HG02938 (cell line): ENCODE data around the gene RARA.
"Not testable (repeated sequence)": the region's sequence is repeated elsewhere in the genome, so short reads cannot be mapped to it uniquely, and the experiment has no call there.

Source experiments
- ATAC-seq: cut with Tn5 transposase; IDR thresholded peaks from one replicate; pipeline ENCODE4 v1.9.1; 2021; ENCODE audit warnings: mild to moderate bottlenecking, moderate library complexity; ENCODE audit not compliant: unreplicated experiment

The RARA gene

DNA sequence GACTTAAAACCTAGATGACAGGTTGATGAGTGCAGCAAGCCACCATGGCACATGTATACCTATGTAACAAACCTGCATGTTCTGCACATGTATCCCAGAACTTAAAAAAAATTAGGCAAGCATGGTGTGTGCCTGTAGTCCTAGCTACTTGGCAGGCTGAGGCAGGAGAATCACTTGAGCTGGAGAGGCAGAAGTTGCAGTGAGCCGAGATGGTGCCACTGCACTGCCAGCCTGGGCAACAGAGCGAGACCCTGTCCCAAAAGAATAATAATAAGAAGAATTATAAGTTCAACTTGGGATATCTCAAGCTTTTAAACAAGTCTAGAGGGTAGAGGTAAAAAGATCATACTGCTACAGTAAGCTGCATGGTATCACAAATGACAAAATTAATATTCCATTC lies 11.5 kb upstream of the RARA start:
- ATAC-seq, result no peak

DNA sequence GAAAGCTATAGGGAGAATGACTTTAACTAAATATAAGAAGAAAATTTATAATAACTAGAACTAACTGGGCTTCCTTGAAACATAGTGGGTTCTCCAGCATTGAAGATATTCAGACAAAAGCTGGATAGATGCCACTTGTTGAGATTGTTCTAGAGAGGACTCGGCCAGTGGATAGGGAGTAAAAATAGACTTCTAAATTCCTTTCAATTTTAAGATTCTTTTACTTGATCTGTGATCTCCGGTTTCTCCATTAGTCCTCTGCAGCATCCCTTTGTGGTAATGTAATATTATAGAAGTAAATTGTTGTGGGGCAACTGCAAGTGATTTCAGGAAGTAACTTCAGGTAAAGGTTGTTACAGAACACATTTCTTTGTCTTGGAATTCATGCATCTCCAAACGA lies 10.3 kb upstream of the RARA start:
- no peak for ATAC-seq

DNA sequence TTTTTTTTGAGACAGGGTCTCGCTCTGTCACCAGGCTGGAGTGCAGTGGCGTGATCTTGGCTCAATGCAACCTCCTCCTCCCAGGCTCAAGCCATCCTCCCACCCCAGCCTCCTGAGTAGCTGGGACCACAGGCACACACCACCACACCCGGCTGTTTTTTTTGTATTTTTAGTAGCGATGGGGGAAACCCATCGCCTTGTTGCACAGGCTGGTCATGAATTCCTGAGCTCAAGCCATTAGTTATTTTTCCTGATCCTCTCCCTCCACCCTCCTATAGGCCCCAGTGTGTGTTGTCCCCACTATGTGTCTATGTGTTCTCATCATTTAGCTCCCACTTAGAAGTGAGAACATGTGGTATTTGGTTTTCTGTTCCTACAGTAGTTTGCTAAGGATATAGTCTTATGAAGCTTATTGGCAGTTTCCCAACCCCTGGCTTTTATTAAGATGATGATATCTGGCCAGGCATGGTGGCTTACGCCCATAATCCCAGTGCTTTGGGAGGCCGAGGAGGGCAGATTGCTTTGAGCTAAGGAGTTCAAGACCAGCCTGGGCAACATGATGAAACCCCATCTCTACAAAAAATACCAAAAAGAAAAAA lies 9.7 kb upstream of the RARA start:
- not testable (repeated sequence) for ATAC-seq

DNA sequence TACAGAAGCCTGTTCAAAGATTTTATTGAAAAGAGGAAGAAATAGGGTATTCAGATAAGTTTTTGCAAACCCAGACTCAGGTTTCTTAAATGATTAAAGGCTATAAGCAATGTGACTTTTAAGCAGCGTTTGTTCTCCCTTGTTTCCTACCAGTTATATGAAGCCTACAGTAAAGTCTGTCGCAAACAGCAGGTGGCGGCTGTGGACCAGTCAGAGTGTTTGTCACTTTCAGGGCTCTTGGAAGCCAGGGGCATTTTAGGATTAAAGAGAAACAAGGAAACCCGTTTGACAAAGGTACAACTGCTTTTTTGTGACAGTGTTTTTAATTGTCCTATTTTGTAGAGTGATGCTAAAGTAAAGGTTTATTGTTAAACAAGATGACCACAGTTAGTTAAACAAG lies 7.7 kb upstream of the RARA start:
- ATAC-seq, result no peak

DNA sequence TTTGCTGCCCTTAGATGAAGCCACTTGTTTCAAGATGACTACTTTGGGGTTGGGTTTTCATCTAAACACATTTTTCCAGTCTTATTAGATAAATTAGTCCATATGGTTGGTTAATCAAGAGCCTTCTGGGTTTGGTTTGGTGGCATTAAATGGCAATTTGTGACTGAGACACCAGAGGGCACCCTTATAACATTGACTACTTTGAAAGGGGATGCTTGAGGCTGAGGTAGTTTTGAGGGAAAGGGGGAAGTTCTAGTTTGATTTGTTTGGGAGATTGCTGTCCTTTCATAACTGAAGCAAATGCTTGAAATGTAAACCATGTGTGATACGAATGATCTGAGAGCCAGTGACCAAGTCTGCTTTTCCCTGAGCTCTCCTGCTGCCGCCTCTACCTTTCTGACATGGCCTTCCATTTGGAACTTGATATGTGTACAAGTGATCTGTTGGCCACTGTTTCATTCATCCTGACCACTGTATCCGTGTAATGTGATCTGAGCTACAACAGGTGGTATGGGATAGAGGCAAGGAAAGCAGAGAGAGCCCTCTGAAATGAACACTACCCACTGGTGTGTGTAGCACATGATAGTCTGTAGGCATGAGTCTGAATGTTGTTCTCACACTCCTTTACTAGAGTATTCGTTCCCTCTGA lies 5.8 kb upstream of the RARA start:
- ATAC-seq, result no peak

DNA sequence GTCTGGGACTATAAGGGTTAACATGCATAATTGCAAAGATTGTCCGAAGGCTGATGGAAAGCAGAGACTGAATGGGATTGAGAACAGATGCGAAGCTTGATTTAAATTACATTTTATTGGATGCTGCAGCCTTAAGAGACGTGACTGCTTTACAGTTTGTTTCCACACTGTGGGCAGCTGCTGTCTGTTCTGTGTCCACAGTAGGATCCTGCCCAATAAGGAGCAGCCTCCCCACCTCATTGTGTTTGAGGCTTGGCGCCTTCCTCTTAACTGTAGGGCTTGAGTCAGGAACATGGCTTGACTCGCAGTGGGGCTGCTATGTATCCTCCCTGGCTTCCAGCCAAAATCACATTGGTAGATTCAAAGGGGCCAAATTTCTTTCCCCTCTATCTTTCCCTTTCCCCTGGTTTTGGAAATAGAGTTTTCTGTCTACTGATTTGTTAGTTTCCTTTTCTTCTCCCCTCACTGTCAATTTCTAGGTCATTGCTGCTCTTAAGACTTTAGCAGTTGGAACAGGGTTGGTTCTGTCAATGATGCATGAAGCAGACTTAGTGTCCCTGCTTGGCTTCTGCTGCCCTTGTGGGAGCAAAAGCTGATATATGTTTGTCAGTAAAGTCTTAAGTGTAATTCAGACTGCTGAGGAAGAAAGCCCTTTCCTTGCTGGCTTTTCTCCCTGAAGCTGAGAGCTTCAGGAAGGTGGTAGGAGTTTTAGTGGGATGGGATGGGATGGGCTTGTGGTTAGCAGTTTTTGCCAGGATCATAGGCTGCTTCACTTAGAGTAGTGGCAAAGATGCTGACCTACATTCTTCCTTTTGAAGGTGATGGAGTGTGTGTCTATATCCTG lies 5.0 kb upstream of the RARA start:
- ATAC-seq, result no peak

DNA sequence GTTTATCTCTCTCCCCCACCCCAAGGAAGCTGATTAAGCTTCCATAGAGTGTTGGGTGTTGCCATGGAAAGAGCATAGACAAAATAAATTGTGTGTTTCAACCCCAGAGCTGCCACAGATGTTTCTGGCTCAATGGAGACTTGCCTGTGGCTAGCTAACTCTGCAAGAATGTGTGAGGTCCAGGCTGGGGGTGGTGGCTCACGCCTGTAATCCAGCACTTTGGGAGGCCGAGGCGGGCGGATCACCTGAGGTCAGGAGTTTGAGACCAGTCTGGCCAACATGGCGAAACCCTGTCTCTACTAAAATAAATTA lies 4.5 kb upstream of the RARA start:
- ATAC-seq, result not testable (repeated sequence)

DNA sequence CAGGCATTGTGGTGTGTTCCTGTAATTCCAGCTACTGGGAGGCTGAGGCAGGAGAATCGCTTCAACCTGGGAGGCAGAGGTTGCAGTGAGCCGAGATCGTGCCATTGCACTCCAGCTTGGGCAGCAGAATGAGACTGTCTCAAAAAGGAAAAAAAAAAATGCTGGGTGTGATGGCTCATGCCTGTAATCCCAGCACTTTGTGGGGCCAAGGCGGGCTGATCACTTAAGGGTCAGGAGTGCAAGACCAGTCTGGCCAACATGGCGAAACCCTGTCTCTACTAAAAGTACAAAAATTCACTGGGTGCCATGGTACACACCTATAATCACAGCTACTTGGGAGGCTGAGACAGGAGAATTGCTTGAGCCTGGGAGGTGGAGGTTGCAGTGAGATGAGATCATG lies 4.1 kb upstream of the RARA start:
- not testable (repeated sequence) for ATAC-seq

DNA sequence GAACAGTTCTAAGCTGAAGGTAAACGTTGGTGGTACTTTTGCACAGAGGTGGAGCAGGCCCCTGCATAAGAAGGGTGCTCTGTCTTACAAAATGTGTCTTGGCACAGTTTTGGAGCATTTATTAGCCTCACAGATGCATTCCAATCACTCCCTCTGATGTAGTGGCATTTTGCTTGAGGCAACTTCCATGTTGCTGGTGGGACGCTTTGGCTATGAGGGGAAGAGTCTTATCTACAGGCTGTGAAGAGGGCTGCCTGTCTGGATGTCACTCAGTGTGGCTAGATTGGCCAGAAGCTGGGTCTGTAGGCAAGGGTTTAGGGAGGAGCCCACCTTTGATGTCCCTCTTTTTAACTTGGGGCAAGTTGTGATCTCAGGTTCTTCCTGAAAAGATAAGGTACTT lies 2.6 kb upstream of the RARA start:
- no peak for ATAC-seq

DNA sequence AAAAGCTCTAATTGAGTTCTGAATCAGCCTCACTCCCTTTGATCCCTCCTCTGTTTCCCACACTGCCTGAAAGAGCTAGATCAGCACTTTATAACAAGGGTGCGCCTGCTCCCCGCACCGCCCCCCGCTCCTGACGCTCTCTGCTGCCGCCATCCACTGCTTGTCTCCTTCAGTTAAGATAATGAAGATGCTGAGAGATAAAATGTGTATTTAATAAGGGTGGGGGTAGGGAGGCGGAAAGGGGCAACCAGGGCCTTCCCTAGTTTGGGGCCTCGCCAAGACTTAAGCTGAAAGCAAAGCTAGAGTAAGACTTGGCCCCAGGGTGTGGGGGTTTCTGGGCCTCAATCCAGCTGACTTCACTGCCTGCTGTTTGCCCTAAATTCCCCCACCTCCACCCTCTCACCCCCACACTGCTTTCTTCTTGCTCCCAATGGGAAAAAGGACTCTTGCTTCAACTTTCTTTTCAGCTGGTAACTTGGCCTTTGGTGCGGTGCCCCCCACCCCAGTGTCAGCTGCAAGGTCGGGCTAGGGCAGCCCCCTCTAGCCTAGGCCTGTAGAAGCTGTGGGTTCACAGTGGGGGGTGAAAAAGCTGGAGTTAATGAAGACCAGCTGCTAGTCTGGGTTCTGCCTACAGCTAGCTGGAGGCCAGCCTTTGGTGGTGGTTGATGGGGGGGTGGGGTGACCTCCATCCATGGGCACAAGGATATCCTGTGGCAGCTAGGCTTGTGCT lies 1.8 kb upstream of the RARA start:
- no peak for ATAC-seq

DNA sequence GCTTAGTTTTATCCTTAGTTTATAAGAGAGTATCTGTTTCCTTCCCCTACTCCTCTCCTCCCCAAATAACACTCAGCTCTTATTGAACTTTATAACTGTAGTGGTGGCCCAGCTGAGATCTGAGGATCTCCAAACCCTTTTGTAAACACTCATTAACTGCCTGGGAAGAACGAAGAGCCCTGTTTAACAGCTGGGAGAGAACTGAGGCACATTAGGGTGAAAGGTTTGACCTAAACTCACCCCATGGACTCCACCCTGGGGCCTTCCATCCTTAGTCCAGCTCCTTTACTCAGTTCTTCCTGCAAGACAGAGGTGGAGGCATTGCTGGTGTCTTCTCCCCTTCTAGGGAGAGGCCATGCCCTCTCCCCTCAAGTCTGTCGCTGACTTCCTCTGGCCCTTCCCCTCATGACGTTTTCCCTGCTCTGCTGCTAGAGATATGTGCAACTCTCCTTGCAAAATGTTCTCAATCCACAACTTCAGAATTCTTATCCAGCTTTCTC lies 1.2 kb upstream of the RARA start:
- ATAC-seq, result no peak

DNA sequence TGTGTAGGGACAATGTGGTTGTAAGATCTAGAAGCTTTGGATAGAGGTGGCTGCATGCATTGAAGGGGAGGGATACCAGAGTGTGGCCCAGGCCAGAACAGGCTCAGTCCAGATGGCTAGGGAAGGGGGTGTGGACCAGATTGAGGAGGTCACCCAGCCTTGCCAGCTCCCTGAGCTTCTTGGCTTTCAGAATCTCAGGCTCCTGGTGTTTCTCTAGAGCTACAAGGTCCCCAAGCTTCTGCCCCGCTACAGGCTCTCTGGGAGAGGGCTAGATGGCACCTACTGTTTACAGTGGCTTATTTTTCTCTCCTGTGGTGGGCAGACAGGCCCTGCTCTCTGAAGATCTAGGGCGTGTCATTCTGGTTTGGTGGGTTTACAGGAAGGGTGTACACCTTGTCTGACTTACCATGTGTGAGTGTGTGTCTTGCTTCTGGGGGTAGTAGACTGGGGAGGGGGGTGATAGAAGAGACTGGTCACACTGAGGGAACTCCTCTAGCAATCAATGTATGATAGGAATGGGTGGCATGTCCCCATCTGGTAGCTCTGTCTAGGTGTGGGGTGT lies 1.1 kb downstream of the RARA start:
- ATAC-seq, result no peak

DNA sequence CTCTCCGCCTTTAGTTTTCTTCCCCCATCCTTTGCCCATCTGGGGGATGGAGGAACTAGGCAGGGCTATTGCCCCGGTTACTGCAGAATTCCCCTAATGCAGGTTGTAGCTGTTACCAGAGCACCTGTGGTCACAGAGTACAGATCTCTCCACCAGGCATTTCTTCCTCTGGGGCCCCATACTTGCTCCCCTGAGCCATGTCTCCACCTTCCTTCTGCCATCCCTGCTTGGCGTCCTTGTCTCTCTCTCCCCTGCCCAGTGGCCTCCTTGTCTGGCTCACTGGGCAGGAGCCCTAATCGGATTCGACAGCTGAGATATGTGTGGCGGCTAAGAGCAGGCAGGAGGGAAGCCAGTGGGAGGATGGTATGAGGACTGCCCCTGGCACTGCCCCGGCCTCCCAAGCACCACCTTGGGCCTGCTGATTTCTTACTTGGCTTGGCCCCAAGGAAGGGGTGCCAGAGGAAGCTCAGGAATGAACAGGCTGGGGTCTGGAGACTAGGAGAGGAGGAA lies 2.0 kb downstream of the RARA start:
- no peak for ATAC-seq

DNA sequence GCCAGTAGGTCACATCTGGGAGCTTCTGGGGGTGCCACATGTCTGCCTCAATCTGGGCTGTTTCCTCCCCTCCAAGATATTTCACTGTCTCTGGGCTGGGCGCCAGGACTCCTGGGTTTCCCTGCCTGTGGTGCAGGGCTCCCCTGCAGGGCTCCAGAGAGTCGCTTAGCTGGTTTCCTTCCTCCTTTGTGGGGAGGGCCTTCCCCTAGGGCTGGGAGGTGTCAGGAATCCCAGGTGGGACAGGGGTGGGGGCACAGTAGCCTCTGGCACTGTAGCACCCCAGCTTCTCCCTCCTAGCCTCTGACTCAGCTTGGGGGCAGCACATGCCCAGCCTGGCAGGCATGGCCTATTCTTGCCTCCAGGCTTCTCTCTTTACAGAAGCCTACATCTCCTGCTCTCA lies 2.6 kb downstream of the RARA start:
- ATAC-seq, result no peak

DNA sequence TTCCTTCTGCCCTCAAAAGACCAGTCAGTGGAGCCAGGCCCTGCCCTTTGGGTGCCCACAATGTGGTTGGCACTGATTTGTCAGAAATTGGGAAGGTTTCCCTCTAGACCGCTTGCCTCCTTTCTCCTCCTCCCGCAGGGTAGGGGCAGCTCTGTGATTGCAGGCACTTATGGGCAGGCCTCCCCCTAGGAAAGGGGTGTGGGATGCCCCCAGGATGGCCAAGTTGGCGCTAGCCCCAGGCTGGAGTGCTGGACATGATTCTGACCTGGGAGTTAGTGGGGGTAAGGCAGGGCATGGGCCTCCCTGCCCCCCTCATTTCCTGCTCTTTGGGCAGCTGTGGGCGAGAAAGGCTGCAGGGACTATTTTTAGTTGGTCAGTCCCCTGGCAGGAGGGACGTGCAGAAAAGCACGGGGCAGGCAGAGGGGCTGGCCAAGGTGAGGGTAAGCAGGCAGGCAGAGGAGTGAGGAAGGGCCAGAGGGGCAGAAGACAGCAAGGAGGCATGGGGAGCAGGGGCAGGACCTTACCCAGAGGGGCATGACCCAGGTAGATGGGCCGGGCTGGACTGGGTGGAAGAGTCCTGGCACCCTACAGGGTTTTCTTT lies 3.3 kb downstream of the RARA start:
- no peak for ATAC-seq

DNA sequence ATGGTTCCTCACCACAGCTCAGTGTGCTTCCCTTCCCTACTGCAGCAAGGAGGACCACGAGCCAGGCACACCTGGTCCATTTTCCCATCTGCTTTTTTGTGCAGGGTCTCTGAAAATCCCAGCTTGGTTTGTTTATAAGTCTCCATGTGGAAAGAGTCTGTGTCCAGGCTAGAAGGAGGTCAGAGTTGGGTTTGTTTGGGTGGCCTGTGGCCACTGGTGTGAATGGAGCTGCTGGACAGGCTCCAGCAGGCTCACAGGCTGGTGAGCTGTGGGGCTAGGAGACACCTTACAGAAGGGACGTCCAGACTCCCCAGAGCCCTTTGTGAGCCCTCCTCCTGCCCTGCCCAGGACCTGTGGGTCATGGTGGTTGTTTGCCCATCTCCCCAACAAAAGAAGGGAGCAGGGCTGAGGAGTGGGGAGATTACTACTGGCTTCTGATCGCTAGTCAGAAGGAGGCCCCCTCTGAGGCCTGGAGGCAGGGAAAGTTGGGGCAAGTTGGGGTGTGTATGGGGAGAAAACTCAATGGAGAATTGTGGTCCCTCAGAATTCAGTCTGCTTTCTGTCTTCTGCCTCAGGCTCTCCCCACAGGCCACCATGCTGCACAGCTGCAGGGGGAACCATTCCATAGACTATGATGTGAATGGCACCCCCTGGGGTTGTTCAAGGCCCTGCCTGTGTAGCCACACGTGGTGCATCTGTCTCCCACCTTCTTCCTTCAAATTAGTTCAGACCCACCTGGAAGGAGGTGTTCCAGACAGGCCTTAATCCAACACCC lies 4.1 kb downstream of the RARA start:
- ATAC-seq, result no peak

DNA sequence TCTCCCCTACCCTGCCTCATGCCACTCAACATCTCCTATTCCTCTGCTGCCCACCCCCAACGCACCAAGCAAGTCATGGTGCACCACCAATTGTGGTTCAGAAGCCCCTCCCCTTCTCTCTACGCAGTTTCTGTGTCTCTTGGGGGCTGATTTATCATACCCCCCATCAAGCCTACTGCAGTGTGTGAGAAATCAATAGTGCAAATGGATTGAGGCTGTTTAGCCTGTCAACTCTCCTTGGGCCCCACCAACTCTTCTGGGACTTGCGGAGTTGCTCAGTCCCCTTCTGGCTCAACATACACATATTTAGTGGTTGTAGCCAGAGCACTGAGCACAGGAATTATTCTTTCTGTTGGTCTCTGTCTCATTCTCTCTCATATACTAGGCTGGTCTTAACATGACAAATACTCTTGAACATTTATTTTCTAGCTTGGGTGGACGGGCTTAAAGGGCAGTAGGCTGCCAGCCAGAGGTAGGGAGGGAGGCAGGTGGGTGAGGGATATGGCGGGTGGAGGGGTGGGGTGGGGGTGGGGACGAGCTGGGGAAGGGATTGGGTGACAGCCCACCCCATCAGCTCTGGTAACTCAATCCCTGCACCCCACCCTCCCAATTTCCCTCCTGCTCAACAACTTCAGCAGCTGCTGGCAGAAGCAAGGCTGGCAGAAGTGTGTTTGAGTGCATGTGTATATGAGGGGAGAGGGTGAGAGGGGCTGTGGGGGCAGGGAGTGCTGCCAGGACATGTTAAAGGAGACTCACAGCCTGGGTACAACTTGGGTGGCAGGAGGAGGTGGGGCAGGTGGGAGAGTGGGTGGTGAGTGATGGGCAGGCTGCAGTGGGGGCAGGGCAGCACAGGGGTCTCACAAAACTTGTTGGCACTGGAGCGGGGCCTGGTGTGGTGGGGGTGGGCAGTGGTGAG lies 4.9 kb downstream of the RARA start:
- no peak for ATAC-seq

DNA sequence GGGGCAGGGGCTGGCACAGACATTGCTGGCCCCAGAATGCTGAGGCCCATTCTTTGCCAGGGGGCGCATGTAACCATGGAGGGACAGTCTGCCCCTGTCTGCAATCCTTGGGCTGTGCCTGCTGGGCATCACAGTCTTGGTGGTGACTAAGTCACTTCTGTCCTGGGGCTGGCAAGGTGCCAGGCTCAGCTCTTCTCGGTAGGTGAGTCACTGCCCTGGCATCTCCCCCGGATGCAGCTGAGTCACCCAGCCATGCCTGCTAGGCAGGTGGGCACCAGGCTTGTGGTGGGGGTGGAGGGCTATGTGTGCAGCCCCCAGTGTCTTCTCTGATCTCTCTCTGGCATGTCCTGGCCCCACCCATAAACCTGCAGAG lies 5.6 kb downstream of the RARA start:
- no peak for ATAC-seq

DNA sequence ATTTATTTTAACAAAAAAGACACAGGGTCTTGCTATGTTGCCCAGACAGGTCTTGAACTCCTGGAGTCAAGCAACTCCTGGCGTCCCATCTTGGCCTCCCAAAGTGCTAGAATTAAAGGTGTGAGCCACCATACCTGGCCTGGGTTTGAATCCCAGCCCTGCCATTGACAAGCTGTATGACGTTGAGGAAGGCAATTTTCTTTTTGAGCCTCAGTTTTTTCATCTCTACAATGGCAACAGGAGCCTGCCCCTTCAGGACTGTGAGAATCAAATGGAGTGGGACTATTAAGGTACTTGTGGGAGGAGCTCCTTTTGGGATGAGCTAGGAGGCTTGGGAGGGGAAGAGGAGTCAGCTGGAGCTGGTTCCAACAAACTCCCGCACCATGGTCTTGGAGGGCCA lies 6.2 kb downstream of the RARA start:
- ATAC-seq, result no peak
